Bronchus fibroblast of lung (primary cell): ENCODE measurements around the gene LRPPRC. TPM values are rescaled to one million over a fixed set of nuclear protein-coding genes. Genes with fewer than 3 reads are reported as not detected.

Experiments
- total RNA-seq: library from RNA; depleted of rRNA; stranded (reverse); fragments of >200 nt; gene quantifications from 2 replicates; pipeline ENCODE4 v1.2.3, GENCODE V29; 2015

LRPPRC gene
- total RNA-seq: 43.3 and 53.1 TPM in 2 replicates

GRCh38 chr2:43995733-43996533 lies at the start of gene LRPPRC:
TSS of gene LRPPRC (minus strand) at chr2:43995989. CDS start at chr2:43995947, 42 bp downstream.

DNA sequence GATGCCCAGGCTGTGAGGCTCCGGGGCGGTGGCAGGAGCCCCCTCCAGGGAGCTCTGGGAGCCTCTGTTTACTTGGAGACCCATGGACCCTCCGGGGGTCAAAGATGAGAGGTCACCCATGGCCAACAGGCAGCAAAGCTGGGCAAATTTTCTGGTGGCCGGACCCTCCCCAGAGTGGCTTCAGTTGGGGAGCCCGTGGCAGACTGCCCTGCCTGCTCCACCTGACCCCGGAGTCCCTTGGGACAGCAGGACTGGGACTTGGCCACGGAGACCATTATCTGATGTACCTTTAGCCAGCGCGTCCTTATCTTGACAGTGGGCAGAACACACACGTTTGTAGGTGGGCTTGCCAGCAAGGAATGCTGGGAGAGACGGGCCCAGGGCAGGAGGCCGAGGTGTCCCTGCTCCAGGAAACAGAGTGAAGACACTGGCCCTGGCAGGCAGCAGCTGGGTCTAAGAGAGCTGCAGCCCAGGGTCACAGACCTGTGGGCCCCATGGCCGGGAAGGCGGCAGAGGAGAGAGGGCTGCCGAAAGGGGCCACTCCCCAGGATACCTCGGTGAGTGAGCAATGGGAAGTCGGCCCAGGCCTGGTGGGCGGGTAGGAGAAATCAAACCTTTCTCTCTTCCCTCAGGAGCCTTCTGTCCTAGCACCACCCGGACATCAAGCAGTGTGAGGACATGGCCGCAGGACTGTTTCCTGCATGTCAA lies 157.1 kb downstream of the LRPPRC start, which contains the start of the genes ABCG5 and ABCG8:
ABCG5 (minus strand) TSS at position 280 of the 708 bp plus-strand sequence; CDS start at position 120, 160 bp downstream.
ABCG8 (plus strand) TSS at position 412 of the 708 bp plus-strand sequence; CDS start at position 495, 83 bp downstream.

Other genes starting within 250 kb of the LRPPRC start
- 11.4 and 17.8 TPM in 2 replicates for gene DYNC2LI1, start 221.9 kb downstream of the LRPPRC start, total RNA-seq
- not detected in 2 replicates for gene ABCG5, start 157.2 kb downstream of the LRPPRC start, total RNA-seq
- gene ABCG8, start 157.0 kb downstream of the LRPPRC start, total RNA-seq: not detected in 2 replicates
- gene PPM1B, start 172.9 kb upstream of the LRPPRC start, total RNA-seq: 8.8 and 13.6 TPM in 2 replicates